Measurements from ENCODE around the gene CMTM5. TPM values are rescaled to one million over a fixed set of nuclear protein-coding genes. Genes with fewer than 3 reads are reported as not detected.

Gene CMTM5
- polyA plus RNA-seq, 1 experiment, result not detected

DNA sequence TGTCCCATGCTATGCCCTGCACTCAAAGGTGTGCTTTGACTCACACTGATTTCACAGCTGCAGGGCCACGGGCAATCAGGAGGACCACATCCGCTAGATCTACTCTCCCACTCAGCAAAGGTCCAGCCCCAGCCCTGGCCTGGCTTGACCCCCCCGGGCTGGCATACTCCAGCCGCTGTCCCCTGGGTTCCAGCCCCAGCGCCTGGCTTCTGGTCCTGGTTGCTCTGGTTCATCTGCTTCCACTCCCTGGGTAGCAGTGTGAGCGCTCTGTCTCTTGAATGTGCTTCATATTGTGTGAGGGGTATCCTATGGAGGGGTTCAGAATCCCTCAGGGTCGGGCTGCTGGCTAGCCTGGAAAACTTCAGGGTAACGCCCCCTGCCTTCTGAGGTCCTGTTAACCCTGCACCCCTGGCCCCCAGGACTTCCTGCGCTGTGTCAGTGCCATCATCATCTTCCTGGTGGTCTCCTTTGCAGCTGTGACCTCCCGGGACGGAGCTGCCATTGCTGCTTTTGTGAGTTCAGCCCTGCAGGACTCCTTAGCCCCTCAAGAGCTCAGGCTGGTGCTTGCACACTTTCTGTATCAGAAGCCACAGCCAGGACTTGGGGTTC is 1.9 kb downstream of the CMTM5 start:
- TF ChIP-seq, protein P1, sequence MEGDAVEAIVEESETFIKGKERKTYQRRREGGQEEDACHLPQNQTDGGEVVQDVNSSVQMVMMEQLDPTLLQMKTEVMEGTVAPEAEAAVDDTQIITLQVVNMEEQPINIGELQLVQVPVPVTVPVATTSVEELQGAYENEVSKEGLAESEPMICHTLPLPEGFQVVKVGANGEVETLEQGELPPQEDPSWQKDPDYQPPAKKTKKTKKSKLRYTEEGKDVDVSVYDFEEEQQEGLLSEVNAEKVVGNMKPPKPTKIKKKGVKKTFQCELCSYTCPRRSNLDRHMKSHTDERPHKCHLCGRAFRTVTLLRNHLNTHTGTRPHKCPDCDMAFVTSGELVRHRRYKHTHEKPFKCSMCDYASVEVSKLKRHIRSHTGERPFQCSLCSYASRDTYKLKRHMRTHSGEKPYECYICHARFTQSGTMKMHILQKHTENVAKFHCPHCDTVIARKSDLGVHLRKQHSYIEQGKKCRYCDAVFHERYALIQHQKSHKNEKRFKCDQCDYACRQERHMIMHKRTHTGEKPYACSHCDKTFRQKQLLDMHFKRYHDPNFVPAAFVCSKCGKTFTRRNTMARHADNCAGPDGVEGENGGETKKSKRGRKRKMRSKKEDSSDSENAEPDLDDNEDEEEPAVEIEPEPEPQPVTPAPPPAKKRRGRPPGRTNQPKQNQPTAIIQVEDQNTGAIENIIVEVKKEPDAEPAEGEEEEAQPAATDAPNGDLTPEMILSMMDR (IDR thresholded peaks at IDR 0.05; ENCODE audit: insufficient read depth, low read depth, low read length), result no peak
- POLR2A ChIA-PET, result no interaction called here
- Histone ChIP-seq H3K27me3 (ENCODE audit: control insufficient read depth, insufficient read depth, low read length) (peaks cover 9% of the 10 kb centered on the region), H3K4me3 (ENCODE audit: low read depth, low read length) (no peak overlapping the region), H3K36me3 (ENCODE audit: control insufficient read depth, insufficient read depth, low read length) (no peaks in the 10 kb centered on the region)
- no peak for DNase-seq (ENCODE audit: low read depth)
- CTCF ChIA-PET, result interaction anchor here (1.0 to 8.1 kb wide), 12 partner anchors 8 to 114 kb away, joined by 3 to 132 read pairs (median 13); partner anchors contain the start of gene SLC22A17

DNA sequence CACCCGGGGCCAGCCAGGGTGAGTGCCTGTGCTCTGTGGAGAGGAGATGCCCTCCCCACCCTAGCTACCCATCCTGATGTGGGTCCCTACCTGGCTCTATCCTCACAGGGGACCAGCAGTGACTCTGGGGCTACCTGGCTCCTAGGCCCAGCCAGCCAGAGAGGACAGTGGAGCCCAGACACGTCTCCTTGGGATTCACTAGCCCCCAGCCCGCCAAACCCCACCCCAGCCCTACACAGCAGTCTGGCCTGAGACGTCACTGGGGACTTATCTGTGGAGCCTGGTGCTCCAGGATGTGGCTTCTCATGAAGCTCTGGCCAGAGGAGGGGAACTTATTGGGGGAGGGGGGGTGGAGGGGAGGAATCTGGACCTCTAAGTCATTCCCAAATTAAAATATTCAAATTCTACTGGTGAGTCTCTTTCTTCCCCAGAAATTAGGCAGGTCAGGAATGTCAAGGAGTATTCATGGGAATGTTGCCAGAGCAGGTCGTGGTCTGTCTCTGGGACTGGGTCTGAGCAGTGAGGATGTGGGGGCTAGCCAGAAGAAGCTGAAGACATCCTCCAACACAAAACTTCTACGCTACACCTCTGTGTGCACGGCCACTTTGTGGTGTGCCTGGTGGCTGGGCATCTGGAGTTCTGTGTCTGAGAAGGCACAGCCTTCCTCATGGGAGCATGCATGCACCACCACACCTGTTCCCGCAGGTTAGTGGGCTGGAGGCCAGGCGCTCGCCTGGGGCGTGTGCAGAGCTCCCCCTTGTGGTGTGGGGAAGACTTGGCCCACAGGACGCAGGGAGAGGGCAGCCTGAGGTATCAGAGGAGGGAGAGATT is 2.7 kb downstream of the CMTM5 start:
- Histone ChIP-seq H3K27me3 (ENCODE audit: control insufficient read depth, insufficient read depth, low read length) (peaks cover 9% of the 10 kb centered on the region), H3K36me3 (ENCODE audit: control insufficient read depth, insufficient read depth, low read length) (no peaks in the 10 kb centered on the region), H3K4me3 (ENCODE audit: low read depth, low read length) (no peak overlapping the region)
- ChIA-PET CTCF (interaction anchor here (0.6 to 8.1 kb wide), 33 partner anchors 9 to 189 kb away, joined by 3 to 132 read pairs (median 5); partner anchors contain the start of genes EFS, PABPN1 and SLC22A17), POLR2A (interaction anchor here (0.6 kb wide), 1 partner anchor 27 kb away, joined by 3 read pairs; the partner anchor contains the start of gene SLC22A17)
- no peak for DNase-seq (ENCODE audit: low read depth)
- TF ChIP-seq, protein P1 (IDR thresholded peaks at IDR 0.05; ENCODE audit: insufficient read depth, low read depth, low read length), result peak; percentile 94

DNA sequence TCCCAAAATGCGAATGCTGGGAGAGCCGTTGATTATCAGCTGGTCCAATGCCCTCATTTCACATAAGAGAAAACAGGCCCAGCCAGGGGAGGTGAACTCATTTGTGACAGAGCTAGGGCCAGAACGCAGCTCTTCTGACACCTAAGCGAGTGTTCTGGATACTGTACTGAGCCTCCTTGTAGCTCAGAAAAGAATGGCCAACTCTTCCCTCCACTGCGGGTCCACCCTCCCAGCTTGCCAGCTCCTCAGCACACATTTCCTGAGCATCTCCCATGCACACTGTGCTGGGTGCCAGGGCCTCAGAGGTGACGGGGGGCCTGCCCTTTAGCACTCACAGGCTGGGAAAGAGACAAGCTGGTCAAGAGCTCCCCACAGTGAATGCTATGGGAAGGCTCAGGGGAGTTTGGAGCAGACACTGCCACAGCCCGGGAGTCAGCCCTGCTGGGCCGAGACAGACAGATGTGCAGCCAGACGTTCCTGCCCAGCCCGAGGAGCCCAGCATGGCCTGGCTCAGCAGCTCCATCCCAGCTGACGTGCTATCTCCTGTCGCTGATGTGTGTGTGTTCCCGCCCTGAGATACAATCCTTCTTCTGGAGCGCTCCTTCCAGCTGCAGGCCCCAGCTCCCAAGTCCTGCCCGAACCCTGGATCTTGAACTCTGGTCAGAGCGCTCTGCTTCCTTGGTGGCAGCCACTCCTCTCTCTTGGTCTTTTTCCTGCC is 3.5 kb downstream of the CMTM5 start:
- no peak for DNase-seq (ENCODE audit: low read depth)
- TF ChIP-seq, protein P1 (IDR thresholded peaks at IDR 0.05; ENCODE audit: insufficient read depth, low read depth, low read length), result no peak
- POLR2A ChIA-PET, result interaction anchor here (0.6 kb wide), 1 partner anchor 28 kb away, joined by 3 read pairs; the partner anchor contains the start of gene SLC22A17
- Histone ChIP-seq H3K27me3 (ENCODE audit: control insufficient read depth, insufficient read depth, low read length) (peaks cover 9% of the 10 kb centered on the region), H3K36me3 (ENCODE audit: control insufficient read depth, insufficient read depth, low read length) (no peaks in the 10 kb centered on the region), H3K4me3 (ENCODE audit: low read depth, low read length) (no peak overlapping the region)
- CTCF ChIA-PET, result interaction anchor here (0.7 to 8.1 kb wide), 31 partner anchors 8 to 190 kb away, joined by 3 to 132 read pairs (median 5); partner anchors contain the start of genes EFS, PABPN1 and SLC22A17

DNA sequence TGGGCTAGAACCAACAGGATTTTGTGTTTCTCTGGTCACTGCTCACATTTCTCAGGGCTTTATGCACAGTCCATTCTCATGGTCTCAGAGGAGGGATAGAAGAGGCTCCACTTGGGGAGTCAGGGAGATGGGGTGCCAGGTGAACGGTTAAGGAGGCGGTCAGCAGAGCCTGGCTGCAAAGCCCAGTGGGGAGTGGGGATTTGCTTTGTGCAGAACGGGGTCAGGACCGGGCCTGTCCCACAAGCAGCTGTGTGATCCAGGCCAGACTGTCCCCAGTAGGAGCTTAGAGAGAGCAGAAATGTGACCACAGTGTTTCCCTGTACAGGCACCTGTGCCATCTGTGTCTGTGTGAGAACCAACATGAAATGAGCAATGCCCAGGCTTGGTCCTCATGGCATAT is 4.1 kb downstream of the CMTM5 start:
- ChIA-PET POLR2A (no interaction called here), CTCF (interaction anchor here (0.8 to 8.1 kb wide), 16 partner anchors 8 to 121 kb away, joined by 3 to 132 read pairs (median 10); partner anchors contain the start of gene SLC22A17)
- H3K36me3 ChIP-seq (ENCODE audit: control insufficient read depth, insufficient read depth, low read length), result no peaks in the 10 kb centered on the region
- H3K4me3 ChIP-seq (ENCODE audit: low read depth, low read length), result no peak overlapping the region
- TF ChIP-seq, protein P1 (IDR thresholded peaks at IDR 0.05; ENCODE audit: insufficient read depth, low read depth, low read length), result no peak
- H3K27me3 ChIP-seq (ENCODE audit: control insufficient read depth, insufficient read depth, low read length), result peaks cover 9% of the 10 kb centered on the region
- DNase-seq (ENCODE audit: low read depth), result no peak

All from BJ (cell line).